DMS53 (cell line): ENCODE measurements around the gene ATG10.
"Not testable (repeated sequence)": the region's sequence is repeated elsewhere in the genome, so short reads cannot be mapped to it uniquely, and the experiment has no call there.

Experiments
- DNase-seq: peaks from one replicate; lab custom pipeline; 2025; lab: John Stamatoyannopoulos, UW

The ATG10 gene

DNA sequence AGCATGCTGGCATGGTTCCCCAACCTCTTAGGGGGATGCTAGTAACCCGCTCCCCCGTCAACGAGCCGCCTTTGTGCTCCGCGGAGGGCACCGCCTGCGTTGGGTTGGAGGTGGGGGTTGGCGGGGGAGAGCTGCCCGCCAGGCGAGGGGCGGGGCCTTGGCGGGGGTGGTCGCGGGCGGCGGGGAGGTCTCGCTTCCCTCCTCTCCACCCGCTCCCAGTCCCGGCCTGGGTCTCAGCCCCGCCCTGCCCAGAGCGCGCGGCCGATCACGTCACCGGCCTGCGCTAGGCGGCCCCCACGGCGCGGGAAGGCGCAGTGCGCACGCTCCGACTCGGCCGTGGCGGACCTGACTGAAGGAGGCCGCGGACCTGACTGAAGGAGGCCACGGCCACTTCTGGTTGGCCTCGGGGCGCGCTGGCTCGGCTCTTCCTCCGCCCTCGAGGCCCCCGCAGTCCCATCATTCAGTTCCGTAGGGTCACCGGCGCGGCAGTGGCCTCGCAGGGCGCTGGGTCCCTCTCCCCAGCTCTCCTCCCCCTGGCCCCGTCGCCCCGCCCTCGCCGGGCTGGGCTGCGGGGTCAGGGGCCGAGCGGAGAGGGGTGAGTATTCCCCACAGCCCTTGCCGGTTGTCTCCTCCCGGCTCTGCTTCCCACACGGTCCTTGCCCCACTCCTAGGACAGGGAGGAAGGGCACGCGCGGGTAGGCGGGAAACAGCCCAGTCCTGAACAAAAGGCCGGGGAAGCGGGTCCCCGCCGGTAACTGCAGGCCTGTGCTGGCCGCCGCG is at the start of gene ATG10:
TSS of gene ATG10 (plus strand) at position 312 of the 780 bp plus-strand sequence. CDS start 15,548 bp downstream, outside the sequence.
- DNase-seq = peak; percentile 97

DNA sequence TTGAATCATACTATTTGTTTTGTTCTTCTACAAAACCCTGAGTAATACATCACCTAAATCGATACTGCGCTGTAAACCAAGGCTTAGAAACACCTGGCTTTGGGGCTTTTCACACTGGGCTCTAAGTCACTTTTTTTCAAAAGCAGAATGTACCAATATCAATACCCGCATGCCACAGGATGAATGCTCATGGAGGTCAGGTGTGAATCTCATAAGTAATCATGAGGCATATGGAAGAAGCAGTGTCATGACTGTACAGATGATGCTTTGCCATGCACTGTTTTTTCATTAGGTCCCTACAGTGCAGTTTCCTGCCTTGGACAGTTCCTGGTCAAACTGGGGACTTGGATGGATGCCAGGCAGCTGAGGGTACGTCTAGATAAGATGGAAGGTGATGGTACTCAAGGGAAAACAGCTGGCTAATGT is 49.0 kb upstream of the ATG10 start:
- peak; percentile 80 for DNase-seq

DNA sequence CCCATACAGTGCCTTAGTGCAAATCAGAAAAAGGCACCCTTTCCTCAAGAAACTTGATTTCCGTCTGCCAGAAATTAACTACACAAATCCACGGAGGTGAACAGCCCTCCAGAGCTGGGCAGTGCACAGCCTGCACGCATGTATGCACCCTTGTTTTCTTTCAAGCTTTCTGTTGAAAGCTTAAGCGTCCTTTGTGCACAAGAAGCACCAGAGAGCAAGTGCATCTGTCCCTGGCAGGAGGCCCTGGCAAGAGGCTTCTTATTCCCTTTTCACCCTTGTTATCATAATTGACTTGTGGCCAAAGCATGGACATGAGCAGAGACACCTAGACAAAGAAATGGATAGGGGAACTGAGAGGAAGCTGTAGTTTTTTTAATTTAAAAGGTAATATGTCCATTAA is 47.4 kb upstream of the ATG10 start:
- DNase-seq = no peak

DNA sequence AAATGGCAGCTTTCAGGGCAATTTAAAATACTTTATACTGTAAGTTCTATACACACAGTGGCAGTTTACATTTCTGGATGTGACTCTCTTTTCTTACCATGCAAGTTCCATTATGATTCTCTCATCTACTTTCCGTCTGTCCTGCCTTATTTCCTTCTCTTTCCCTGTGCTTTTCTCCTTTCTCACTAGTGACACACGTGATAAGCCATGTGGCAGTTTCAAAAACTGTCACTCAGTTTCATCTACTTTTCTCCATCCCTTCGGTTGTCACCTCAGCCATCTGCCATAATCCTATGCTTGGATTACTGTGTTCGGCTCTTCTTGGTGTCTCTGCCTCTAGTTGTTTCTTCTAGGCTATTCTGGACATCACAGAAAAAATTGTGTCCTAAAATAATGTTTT is 46.8 kb upstream of the ATG10 start:
- DNase-seq = no peak

DNA sequence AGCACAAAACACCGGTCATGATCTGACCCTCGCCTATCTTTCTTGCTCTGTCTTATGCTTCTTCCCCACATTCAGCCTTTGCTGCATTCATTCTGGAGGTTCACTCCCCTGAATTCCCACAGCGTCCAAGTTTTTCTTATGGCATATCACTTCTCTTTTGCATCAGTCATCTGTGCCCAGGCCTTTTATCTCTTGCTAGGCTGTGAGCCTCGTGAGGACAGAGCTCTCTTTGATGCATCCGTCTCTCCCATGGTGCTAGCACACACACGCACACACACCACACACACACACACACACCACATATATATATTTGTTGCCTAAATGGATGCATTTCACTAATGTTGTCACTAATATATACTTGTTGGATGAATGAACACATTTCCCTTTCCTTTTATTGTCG is 45.8 kb upstream of the ATG10 start:
- no peak for DNase-seq

DNA sequence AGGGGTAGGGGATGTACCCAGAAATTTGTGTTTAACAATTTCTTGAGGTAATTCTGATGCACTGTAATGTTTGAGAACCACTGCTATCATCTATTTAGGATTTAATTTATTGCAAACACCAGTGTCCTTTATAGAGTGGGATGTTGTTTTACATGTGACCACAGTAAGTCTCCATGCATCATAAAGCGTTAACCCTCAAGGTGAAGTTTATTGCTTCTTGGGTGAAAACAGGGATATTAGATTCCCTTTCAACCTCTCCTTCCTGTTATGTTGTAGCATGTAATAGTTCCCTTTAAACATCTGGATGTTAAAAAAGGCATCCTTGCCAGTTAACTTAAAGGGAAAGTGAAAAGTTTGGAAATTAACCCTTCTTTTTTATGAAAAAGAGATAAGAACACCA is 35.8 kb upstream of the ATG10 start:
- DNase-seq = no peak

DNA sequence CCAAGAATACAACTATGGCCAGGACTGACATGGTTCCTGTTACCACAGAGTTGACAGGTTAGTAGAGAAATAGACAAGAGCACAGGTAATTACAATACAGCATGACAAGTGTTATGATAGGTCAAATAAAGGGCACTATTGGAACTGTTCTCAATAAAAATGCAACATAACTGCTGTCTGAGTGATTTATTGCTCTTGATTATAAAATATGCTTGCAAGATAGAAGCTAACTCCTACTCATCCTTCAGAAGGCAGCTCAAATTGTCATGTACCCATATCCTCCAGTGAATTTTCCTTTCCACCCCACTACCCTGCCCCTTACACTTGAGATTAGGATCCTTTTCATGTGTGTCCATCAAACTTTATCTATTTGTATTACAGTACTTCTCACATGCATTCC is 35.1 kb upstream of the ATG10 start:
- DNase-seq = no peak

DNA sequence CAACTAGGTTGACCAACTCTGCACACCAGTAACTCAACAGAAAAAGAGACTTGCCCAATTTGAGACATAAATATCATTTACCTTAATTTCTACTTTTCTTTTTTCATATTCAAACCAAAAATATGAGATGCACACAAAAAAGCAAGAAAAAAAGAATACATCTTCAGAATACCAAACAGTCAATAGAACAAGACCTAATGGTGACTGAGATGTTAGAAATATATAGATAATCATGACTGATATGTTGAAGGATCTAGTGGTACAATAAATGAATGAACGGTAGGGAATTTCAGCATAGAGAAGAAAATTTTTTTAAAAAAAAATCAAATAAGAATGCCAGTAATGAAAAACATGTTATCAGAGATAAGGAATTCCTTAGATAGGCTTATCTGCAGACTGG is 29.1 kb upstream of the ATG10 start:
- DNase-seq = no peak

DNA sequence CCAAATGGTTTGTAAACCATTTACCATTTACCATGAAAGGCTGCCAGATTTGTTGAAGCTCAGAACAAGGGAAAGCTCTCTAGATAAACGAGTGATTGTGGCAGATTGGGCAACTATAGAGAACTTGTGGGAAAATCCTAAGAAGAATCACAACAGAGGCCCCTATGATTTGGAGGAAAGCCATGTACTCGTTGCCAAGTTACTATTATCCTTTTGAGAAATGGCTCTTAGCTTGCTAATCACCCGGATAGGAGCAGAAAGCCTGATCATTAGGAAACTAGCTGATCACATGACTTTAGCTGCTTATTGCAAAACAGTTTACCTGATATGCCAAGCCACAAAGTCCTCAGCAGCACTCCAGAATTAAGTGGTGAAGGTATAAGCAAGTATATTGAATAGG is 23.5 kb upstream of the ATG10 start:
- DNase-seq = no peak

DNA sequence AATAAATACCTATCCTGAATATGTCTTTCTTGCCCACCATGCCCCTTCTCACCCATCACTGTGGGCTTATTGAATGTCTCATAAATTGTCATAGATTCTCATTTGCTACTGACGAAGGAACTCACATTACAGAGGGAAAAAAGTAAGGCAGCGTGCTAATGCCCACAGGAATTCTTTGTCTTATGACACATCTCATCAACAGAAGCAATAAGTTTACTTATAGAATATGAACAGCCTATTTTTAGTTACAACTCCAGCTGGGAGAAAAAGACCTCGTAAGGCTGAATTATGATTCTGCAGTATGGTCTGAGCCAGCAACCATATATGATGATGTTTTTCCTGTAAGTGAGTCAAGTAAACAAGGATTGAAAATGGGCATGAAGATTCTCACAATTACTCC is 22.4 kb upstream of the ATG10 start:
- no peak for DNase-seq

DNA sequence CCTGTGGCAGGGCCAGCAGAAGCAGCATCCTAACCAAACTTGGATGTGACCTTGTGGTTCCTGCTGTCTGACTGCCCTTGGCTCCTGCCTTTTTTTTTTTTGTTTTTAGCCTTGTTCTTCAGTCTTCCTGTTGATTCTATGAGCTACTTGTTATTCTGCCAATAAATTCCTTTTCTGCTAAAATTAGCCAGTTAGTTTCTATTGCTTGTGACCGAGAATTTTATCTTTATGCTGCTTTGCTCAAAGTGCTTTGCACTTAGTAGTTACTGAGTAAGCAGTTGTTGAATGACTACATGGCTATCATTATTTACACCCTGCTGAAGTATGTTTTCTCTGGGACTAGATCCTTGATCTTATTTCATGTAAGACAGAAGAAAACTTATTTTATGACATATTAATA is 20.8 kb upstream of the ATG10 start:
- DNase-seq = no peak

DNA sequence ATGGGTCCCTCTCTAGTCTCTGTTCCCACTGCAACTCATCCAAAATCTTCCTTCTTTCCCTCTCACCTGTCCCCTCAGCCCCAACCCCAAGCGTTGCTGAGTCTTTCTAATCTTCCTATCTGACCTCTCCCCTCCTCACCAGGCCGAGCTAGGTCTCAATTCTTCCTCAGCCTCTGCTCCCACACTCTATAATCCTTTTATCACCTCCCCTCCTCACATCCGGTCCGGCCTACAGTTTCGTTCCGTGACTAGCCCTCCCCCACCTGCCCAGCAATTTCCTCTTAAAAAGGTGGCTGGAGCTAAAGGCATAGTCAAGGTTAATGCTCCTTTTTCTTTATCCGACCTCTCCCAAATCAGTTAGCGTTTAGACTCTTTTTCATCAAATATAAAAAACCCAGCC is 17.0 kb upstream of the ATG10 start:
- not testable (repeated sequence) for DNase-seq

DNA sequence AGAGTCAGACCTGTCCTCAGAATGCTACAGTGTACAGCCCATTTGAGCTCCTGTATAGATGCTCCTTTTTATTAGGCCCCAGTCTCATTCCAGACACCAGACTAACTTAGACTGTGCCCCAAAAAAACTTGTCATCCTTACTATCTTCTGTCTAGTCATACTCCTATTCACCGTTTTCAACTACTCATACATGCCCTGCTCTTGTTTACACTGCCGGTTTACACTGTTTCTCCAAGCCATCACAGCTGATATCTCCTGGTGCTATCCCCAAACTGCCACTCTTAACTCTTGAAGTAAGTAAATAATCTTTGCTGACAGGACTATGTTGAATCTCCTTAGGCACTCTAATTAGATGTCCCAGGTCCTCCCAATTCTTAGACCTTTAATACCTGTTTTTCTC is 13.7 kb upstream of the ATG10 start:
- DNase-seq = not testable (repeated sequence)

DNA sequence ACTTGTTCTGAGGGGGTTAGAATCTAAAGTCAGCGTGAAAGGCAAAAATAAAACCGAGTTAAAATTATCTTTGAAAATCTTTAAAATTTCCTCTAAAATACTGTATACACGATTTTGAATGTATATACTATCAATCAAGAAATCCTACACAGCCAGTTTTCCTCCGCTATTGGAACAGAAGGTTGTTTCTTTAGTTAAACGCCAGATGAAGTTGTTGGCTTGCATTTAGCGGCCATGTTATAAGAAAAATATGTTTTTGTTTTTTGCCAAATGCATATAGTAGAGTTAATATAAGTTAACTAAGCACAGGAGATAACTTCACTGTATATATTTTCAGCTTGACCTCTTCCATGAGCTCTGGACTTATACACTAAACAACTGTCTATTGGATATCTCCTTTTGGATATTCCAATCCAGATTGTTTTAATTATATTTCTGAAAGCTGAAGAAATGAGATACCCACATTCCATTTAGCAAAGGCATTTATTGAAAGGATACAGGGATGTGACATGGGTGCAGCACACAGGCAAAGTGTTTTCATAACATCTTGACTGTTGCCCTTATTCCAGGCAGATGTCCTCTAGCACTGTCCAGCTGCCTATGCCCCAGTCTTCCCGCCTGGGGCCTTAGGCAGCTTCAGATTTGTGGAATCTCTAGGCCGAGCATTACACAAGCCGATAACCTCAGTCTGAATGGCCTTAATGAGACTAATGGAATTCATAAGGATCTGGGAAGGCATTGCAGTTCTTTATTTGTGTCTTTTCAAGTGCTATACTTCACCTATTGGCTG is 10.0 kb upstream of the ATG10 start:
- DNase-seq = no peak

DNA sequence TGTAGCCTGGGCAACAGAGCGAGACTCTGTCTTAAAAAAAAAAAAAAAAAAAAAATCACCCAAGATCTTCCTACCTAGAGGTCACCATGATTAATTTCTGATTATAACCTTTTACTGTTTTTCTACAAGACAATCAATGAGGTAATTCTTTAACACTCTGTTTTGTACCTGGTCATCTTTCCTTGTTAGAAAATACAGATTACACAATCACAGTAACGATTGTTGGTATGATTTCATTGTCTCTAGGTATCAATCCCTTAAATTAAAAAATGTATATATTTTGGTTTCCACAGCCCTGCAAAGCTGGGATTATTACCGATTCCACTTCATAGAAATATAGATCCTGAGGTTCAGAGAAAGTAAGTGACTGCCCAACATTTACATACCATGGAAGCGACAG is 8.3 kb upstream of the ATG10 start:
- DNase-seq = no peak

DNA sequence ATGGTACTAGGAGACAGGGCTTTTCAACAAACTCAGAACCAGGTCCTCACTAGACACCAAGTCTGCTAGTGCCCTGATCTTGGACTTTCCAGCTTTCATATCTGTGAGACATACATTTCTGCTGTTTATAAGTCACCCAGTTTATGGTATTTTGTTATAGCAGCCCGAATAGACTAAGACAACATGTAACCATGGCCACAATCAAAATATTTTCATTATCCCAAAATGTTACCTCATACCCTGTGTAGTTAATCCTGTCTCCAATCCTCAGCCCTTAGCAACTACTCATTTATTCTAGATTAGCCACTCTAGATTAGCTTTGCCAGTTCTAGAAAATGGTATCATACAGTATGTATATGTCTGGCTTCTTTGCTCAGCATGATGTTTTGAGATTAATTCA is 6.3 kb upstream of the ATG10 start:
- peak; percentile 22 for DNase-seq

DNA sequence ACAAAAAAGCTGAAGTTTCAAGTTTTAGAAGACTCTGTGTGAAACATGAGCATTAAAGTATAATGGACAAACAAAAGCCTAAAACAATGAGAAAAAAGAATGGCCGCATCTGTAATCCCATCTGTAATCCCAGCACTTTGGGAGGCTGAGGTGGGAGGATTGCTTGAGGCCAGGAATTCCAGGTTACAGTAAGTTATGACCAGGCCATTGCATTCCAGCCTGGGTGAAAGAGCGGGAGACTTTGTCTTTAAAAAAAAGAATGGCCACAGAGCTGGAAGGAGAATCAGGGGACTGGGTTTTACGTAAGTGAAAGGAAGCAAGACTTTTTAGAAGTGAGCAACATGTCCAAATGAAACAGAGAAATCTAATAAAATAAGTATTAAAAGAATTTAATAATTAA is 2.6 kb upstream of the ATG10 start:
- no peak for DNase-seq

DNA sequence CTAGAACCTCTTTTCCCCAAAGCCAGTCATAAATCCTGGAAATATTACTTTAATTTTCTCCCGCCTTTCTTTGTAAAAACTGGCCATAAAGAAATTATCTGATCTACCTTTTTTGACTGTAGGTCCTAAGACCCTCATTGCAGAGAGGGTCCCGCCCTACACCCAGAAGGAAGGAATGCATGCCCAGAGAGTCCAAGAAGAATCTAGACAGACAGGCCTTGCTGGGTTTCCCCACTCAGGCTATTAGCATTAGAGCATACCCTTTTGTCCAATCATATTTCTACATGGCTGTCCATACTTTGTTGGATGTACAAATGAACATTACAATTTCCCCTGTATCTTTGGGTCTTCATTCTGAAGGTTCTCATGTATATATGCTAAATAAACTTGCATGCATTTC is 1.9 kb upstream of the ATG10 start:
- no peak for DNase-seq

DNA sequence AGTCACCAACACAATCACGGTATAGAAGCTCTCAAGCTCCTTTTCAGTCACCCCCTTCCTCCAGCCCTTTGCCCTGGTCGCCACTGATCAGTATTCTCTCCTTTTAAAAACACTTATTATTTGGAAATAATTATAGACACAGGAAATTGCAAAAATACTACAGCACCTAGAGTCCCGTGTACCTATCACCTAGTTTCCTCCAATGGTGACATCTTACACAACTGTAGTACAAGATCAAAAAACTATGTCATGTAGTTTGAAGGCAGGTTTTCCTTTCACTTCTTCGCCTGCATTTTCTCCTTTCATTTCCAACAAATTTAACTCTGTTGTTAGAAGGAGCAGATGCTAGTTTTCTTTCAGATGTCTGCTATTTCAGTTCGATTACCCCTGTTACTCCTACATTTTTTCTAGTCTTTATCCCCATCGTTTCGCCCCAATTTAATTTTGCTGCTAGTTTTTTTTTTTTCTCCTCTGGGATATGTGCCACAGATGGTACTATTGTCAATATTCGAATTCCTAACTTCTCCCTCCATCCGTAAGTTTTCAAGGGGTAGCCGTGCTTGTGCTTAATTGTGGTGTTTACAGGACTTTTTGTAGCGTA is 612 bp upstream of the ATG10 start:
- DNase-seq = peak; percentile 67

DNA sequence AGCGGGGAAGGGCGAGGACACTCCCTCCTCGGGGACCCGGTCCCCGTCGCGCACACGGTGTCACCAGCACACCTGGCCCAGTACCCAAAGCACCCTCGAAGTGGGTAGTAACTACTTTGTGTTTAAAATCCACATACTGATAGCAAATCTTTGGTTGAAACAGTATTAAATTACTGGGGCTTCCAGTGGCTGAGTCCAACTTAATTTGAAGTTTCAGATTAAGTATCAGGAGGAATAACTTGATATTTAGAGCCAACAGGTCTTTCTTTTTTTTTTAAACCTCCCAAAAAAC is 615 bp downstream of the ATG10 start:
- DNase-seq = no peak

DNA sequence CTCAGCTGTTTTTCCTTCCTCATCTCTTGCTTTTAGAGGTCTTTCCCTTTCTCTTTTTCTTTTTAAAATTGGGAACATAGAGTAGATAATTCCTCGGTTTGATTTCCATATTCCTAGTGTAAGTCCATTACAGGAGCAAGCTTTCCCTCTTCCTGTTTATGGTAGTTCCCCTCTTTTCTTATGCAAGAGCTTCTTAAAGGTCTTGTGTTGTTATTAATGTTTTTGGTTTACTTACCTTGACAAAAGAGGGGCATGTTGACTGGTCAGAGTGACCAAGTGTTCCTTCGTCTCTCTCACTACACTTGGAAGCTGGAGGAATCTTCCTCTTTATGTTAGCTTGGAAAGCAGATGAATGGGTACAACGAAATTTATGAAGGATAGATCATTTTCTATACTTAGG is 8.3 kb downstream of the ATG10 start:
- no peak for DNase-seq

DNA sequence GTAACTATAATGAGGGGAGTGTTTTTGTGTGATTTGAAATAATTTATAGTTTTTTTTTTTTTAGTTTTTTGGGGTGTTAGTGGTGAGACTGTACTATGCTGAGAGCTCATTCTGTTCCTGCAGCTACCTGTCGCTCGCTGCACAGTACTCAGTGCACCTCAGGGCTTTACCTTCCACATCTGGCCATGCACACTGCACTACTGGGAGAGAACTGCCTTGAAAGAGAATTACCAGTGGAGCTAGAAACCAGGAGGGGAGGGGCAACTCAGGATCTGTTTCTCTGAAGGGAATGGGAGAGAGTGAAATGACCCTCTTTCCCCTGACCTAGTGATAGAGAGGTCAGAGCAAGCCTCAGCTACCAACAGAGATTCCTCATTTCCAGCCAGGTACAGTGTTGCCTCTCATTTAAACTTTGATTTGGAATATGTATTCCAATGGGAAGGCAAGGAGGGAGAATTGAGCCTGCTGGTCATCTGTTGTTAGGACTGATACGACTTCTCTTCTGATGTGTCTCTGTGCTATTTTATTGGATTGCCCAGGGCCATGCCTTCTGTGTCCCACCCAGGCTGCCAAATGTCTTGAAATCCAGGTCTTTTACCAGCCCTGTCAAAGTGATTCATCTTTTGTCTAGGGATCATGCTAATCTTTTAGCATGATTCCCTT is 8.9 kb downstream of the ATG10 start:
- no peak for DNase-seq

DNA sequence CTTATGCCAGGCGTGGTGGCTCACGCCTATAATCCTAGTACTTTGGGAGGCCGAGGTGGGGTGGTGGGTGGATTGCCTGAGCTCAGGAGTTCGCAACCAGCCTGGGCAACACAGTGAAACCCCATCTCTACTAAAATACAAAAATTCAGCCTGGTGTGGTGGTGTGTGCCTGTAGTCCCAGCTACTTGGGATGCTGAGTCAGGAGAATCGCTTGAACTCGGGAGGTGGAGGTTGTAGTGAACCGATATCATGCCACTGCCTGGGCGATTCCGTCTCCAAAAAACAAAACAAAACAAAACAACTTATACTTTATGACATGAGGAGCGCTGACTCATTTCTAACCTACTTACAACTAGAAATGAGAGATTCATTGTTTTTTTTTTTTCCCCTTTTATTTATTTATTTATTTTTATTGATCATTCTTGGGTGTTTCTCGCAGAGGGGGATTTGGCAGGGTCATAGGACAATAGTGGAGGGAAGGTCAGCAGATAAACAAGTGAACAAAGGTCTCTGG is 10.4 kb downstream of the ATG10 start:
- not testable (repeated sequence) for DNase-seq
